ENCODE results near the gene NKX3-2. TPM values are rescaled to one million over a fixed set of nuclear protein-coding genes. Genes with fewer than 3 reads are reported as not detected.

The NKX3-2 gene
- total RNA-seq, 1 donor from 2014 or later = not detected

DNA sequence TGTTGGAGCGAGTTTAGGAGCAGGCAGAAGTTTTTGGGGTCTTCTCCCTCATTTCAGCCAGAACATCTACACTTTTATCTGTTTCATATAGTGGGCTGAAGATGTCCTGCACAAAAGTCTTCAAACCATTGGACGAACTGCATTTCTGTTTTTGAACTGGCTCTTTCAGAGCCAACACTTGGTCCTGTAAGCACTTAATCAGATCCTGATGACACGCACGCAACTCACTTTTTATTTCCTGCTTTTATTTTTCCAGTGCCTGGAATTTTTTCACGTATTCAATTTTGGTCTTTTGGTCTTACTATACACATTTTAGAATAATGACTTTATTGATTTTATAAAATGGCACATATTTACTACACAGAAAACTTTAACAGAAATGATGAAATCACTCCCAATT lies 40.2 kb upstream of the NKX3-2 start:
- H3K36me3 Mint-ChIP-seq = peaks cover 9% of the 10 kb centered on the region
- H3K36me3 ChIP-seq = peaks cover 6% of the 10 kb centered on the region

DNA sequence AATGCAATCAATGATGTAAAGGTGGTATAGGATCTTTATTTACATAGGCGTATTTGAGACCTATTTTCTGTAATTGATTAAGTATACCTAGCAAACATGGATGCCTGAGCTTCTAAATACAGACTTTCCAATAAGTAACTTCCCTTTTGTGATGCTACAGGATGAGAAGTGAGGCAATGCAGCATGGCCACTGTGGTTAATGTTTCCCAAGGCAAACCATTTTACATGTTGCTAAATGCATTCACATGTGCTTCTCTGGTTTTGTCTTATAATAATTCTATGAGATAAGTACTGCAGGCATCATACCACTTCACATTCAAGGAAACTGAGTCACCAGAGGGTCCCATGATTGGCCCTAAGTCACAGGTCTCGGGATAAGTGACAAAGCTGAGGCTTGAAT lies 35.7 kb upstream of the NKX3-2 start:
- H2AFZ ChIP-seq (replicated peaks) = no peak overlapping the region
- H3K4me2 ChIP-seq = no peak overlapping the region
- H4K20me1 ChIP-seq (ENCODE audit: low read depth) = no peaks in the 10 kb centered on the region
- Mint-ChIP-seq H3K27me3 (ENCODE audit: insufficient read depth, low read depth) (no peaks in the 10 kb centered on the region), H3K27ac (no peak overlapping the region), H3K36me3 (peaks cover 15% of the 10 kb centered on the region), H3K9me3 (no peaks in the 10 kb centered on the region), H3K4me3 (no peak overlapping the region), H3K4me1 (no peaks in the 10 kb centered on the region)
- no peak overlapping the region for H3K9ac ChIP-seq
- no peak for DNase-seq (ENCODE audit: low spot score)
- H3K36me3 ChIP-seq = peaks cover 6% of the 10 kb centered on the region
- H3K4me3 ChIP-seq = no peak overlapping the region
- TF ChIP-seq EZH2 (IDR thresholded peaks at IDR 0.05) (no peak), EZH2phosphoT487 (IDR thresholded peaks at IDR 0.05) (no peak)
- TF ChIP-seq, protein P1, sequence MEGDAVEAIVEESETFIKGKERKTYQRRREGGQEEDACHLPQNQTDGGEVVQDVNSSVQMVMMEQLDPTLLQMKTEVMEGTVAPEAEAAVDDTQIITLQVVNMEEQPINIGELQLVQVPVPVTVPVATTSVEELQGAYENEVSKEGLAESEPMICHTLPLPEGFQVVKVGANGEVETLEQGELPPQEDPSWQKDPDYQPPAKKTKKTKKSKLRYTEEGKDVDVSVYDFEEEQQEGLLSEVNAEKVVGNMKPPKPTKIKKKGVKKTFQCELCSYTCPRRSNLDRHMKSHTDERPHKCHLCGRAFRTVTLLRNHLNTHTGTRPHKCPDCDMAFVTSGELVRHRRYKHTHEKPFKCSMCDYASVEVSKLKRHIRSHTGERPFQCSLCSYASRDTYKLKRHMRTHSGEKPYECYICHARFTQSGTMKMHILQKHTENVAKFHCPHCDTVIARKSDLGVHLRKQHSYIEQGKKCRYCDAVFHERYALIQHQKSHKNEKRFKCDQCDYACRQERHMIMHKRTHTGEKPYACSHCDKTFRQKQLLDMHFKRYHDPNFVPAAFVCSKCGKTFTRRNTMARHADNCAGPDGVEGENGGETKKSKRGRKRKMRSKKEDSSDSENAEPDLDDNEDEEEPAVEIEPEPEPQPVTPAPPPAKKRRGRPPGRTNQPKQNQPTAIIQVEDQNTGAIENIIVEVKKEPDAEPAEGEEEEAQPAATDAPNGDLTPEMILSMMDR (IDR thresholded peaks at IDR 0.05) = no peak
- H3K27ac ChIP-seq = no peak overlapping the region
- no peaks in the 10 kb centered on the region for H3F3A ChIP-seq (ENCODE audit: low read depth)
- H3K9me3 ChIP-seq (ENCODE audit: low read depth) = no peaks in the 10 kb centered on the region
- H3K79me2 ChIP-seq (ENCODE audit: low read depth) = no peaks in the 10 kb centered on the region
- no peaks in the 10 kb centered on the region for H3K27me3 ChIP-seq
- no peaks in the 10 kb centered on the region for H3K4me1 ChIP-seq

More for the DNA sequence above, 40.2 kb upstream of the NKX3-2 start:
- TF ChIP-seq EZH2phosphoT487 (IDR thresholded peaks at IDR 0.05) (no peak), EZH2 (IDR thresholded peaks at IDR 0.05) (no peak)
- TF ChIP-seq, protein P1 (IDR thresholded peaks at IDR 0.05) = no peak
- Histone ChIP-seq H3K9ac (no peak overlapping the region), H4K20me1 (ENCODE audit: low read depth) (no peaks in the 10 kb centered on the region), H3K4me2 (no peak overlapping the region), H3K4me1 (no peaks in the 10 kb centered on the region), H3K27ac (no peak overlapping the region), H3K4me3 (no peak overlapping the region), H3K27me3 (no peaks in the 10 kb centered on the region), H3K9me3 (ENCODE audit: low read depth) (no peaks in the 10 kb centered on the region), H3K79me2 (ENCODE audit: low read depth) (no peaks in the 10 kb centered on the region), H2AFZ (replicated peaks) (no peak overlapping the region), H3F3A (ENCODE audit: low read depth) (no peaks in the 10 kb centered on the region)
- H3K27me3 Mint-ChIP-seq (ENCODE audit: insufficient read depth, low read depth) = no peaks in the 10 kb centered on the region
- H3K27ac Mint-ChIP-seq = no peak overlapping the region
- no peak for DNase-seq (ENCODE audit: low spot score)
- no peaks in the 10 kb centered on the region for H3K4me1 Mint-ChIP-seq
- no peak overlapping the region for H3K4me3 Mint-ChIP-seq
- H3K9me3 Mint-ChIP-seq = no peaks in the 10 kb centered on the region

DNA sequence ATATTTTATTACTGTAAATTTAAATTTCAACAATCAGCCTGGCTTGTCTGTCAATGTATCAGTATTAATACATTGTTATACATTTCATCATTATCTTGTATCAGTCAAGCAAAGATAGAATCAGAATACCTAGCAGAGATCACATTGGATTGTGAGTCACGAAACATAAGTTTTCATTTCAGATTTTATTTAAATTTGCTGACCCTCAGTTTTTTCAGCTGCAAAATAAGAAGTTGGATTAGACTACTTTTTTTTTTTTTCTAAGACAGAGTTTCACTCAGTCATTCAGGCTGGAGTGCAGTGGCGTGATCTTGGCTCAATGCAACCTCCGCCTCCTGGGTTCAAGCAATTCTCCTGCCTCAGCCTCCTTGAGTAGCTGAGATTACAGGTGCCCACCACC lies 33.4 kb upstream of the NKX3-2 start:
- Histone ChIP-seq H4K20me1 (ENCODE audit: low read depth) (no peaks in the 10 kb centered on the region), H3K4me1 (no peaks in the 10 kb centered on the region), H3F3A (ENCODE audit: low read depth) (no peaks in the 10 kb centered on the region), H3K79me2 (ENCODE audit: low read depth) (no peaks in the 10 kb centered on the region), H3K27ac (no peak overlapping the region), H2AFZ (replicated peaks) (no peak overlapping the region), H3K9me3 (ENCODE audit: low read depth) (no peaks in the 10 kb centered on the region), H3K4me2 (no peak overlapping the region), H3K27me3 (no peaks in the 10 kb centered on the region), H3K4me3 (no peak overlapping the region), H3K9ac (no peak overlapping the region), H3K36me3 (peaks cover 6% of the 10 kb centered on the region)
- Mint-ChIP-seq H3K4me1 (no peaks in the 10 kb centered on the region), H3K27ac (no peak overlapping the region), H3K27me3 (ENCODE audit: insufficient read depth, low read depth) (peaks cover 2% of the 10 kb centered on the region), H3K36me3 (peaks cover 23% of the 10 kb centered on the region), H3K9me3 (no peaks in the 10 kb centered on the region), H3K4me3 (no peak overlapping the region)
- DNase-seq (ENCODE audit: low spot score) = no peak
- TF ChIP-seq, protein P1 (IDR thresholded peaks at IDR 0.05) = no peak
- TF ChIP-seq EZH2phosphoT487 (IDR thresholded peaks at IDR 0.05) = no peak
- TF ChIP-seq EZH2 (IDR thresholded peaks at IDR 0.05) = no peak

All from neural progenitor cell (in vitro differentiated cells).